Measurements from ENCODE around the gene CCDC8.
A peak's percentile ranks its signal among the peaks of the same experiment; 100 is the strongest.
"Not testable (repeated sequence)": the region's sequence is repeated elsewhere in the genome, so short reads cannot be mapped to it uniquely, and the experiment has no call there.

The CCDC8 gene, protein sequence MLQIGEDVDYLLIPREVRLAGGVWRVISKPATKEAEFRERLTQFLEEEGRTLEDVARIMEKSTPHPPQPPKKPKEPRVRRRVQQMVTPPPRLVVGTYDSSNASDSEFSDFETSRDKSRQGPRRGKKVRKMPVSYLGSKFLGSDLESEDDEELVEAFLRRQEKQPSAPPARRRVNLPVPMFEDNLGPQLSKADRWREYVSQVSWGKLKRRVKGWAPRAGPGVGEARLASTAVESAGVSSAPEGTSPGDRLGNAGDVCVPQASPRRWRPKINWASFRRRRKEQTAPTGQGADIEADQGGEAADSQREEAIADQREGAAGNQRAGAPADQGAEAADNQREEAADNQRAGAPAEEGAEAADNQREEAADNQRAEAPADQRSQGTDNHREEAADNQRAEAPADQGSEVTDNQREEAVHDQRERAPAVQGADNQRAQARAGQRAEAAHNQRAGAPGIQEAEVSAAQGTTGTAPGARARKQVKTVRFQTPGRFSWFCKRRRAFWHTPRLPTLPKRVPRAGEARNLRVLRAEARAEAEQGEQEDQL

DNA sequence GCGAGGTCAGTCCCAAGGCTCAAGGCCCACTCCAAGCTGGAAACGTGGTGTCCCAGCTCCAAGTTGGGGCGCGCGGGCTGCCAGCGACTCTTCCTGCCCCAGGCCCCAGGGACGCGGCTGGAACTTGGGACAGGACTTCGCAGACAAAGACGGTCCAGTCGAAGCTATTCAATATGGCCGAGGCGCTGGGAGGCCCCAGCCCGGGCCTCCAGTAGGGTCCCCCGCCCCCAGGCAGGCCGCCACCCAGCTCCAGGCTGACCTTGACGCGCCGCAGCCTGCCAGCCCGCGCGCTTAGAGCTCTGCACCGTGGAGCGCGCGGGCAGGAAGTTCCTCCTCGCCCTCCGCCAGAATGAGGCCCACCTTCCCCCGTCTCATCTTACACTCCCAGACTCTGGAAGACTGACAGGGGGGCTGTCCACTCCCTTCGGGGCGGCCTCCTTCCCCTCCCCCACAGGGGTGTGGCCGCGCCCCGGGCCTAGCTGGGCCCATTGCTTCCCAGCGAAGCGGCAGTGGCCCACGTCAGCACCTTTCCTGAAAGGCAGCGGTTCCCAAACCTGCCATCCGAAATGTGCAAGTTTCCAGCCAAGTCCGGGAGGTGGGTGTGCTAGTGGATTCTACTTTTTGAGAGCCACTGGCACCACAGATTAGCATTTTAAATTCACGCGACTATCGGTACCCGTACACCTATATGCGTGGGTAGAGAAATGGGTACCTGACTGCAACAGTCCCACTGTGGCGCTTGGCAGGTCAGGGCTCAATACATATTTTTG lies at the start of gene CCDC8:
TSS of gene CCDC8 (minus strand) at position 303 of the 770 bp plus-strand sequence. CDS start 754 bp downstream, outside the sequence.
- peak; percentile 70 for DNase-seq (ENCODE audit: low read depth)

DNA sequence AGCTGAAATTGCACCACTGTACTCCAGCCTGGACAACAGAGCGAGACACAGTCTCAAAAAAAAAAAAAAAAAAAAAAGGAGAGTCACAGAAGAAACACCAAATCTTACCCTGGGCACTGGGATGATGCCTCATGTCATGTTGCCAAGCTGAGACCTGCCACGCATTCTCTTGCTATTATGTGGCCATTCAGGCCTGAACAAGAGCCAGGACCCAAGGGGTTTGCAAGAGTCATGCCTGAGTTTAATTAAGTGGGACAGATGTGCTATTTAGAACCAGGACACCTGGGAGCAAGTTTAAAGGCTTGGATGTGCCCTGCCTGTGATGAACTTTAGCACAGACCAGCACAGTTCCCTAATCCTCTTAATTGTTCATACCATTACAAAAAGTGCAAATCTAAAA lies 48.2 kb upstream of the CCDC8 start:
- DNase-seq (ENCODE audit: low read depth): no peak

GRCh38 chr19:46460981-46461380 lies 47.6 kb upstream of the CCDC8 start:
- no peak for DNase-seq (ENCODE audit: low read depth)

DNA sequence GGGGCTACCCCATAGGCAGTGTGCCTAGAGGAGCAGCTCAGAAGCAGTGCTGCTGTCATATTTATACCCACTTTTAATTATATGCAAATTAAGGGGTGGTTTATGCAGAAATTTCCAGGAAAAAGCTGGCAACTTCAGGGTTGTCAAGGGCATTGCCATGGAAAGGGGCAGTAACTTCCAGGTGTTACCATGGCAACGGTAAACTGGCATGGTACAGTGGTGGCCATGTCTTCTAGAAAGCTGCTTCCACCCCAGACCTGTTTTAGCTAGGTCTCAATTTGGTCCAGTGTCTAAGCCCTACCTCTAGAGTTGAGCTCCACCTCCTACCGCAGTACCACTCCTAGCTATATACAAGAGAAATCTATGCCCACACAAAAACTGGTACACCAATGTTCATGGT lies 46.7 kb upstream of the CCDC8 start:
- DNase-seq (ENCODE audit: low read depth): no peak

DNA sequence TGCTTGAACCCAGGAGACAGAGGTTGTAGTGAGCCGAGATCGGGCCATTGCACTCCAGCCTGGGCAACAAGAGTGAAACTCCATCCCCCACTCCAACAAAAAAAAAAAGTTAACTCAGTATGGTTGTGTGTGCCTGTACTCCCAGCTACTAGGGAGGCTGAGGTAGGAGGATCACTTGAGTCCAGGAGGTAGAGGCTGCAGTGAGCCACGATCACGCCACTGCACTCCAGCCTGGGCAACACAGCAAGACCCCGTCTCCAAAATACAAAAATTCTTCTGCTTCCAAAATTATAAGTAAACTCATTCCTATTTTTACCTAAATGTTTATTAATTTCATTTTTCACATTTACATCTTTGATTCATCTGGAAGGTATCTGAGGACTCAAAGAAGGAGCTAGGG lies 43.6 kb upstream of the CCDC8 start:
- no peak for DNase-seq (ENCODE audit: low read depth)

- no peak for DNase-seq (ENCODE audit: low read depth)
Measured at GRCh38 chr19:46454244-46454643, 40.9 kb upstream of the CCDC8 start.

GRCh38 chr19:46453661-46454060 lies 40.3 kb upstream of the CCDC8 start:
- DNase-seq (ENCODE audit: low read depth): no peak

DNA sequence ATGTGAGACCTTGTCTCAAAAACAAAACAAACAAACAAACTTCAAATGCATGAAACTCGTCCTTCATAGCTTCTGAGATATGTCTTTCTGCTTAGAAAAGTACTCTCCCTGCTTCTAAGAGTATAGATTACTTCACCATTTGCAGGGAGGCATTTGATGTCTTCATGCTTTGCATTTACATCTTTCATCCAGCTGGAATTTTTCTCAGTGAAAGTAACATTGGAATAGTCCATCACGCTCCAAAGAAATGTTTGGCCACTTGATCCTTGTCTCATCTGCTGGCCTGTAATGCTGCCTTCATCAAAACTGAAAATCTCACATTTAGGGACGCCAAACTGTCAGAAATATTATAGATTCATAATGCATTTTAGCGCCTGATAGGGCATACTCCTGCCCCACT lies 38.8 kb upstream of the CCDC8 start:
- no peak for DNase-seq (ENCODE audit: low read depth)

DNA sequence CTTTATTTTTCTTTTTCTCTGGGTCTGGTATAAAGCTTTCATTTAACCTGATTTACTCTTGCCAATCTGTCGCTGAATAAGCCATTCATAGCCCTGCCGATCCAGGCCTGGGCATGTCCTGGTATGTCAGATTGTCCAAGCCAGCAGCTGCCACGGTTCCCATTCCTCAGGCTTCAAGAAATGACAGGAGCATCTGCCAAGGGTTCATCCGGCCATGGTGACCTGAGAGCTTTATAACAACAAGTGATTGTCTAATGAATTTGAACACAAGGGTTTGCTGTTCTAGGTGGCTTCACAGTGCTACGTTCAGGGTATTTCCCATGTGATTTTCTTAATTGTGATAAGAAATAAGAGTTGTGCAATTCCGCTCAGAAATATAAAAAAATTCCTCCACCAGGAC lies 38.0 kb upstream of the CCDC8 start:
- no peak for DNase-seq (ENCODE audit: low read depth)

GRCh38 chr19:46450737-46451136 lies 37.4 kb upstream of the CCDC8 start:
- no peak for DNase-seq (ENCODE audit: low read depth)

GRCh38 chr19:46449228-46449627 lies 35.9 kb upstream of the CCDC8 start:
- DNase-seq (ENCODE audit: low read depth): no peak

- no peak for DNase-seq (ENCODE audit: low read depth)
Measured at GRCh38 chr19:46448601-46449000, 35.2 kb upstream of the CCDC8 start.

GRCh38 chr19:46447824-46448223 lies 34.5 kb upstream of the CCDC8 start:
- DNase-seq (ENCODE audit: low read depth): no peak

GRCh38 chr19:46447006-46447405 lies 33.6 kb upstream of the CCDC8 start:
- DNase-seq (ENCODE audit: low read depth): no peak

GRCh38 chr19:46446021-46446420 lies 32.7 kb upstream of the CCDC8 start:
- DNase-seq (ENCODE audit: low read depth): no peak

- peak; percentile 50 for DNase-seq (ENCODE audit: low read depth)
Measured at GRCh38 chr19:46442808-46443450, 29.6 kb upstream of the CCDC8 start.

DNA sequence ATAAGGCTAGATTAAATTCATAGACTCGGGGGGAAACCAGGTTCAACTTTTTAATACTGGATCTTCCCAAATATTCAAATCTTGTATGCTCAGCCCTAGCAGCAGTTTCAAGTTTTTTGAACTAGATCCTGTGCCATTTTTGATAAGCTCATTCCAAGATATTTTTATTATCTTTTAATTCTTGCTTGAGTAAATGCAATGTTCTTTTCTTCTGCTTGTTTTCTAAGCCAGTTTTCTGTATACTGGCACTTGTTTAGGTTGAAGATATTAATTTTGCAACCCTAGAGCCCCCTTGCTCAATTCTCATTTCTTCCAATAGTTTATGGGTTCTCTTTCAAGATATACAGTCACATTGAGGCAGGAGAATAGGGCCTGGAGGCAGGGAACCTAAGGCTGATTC lies 28.5 kb upstream of the CCDC8 start:
- no peak for DNase-seq (ENCODE audit: low read depth)

- not testable (repeated sequence) for DNase-seq (ENCODE audit: low read depth)
Measured at GRCh38 chr19:46435689-46436088, 22.3 kb upstream of the CCDC8 start.

- no peak for DNase-seq (ENCODE audit: low read depth)
Measured at GRCh38 chr19:46435009-46435408, 21.6 kb upstream of the CCDC8 start.

GRCh38 chr19:46433470-46433869 lies 20.1 kb upstream of the CCDC8 start:
- DNase-seq (ENCODE audit: low read depth): not testable (repeated sequence)

GRCh38 chr19:46431824-46432223 lies 18.5 kb upstream of the CCDC8 start:
- DNase-seq (ENCODE audit: low read depth): no peak

- no peak for DNase-seq (ENCODE audit: low read depth)
Measured at GRCh38 chr19:46429999-46430398, 16.6 kb upstream of the CCDC8 start.
